H1 (cell line): ENCODE measurements around the gene MGRN1. TPM values are rescaled to one million over a fixed set of nuclear protein-coding genes. Genes with fewer than 3 reads are reported as not detected.

Experiments used
- ATF2 ChIP-seq: IDR thresholded peaks from 2 replicates; pipeline ENCODE4 v1.6.1; 2012; ENCODE audit warnings: low read length, inconsistent platforms
- CBX5 ChIP-seq: fragments of 300-800, 300-1000 bp; sonication (generic); IDR thresholded peaks from 2 replicates; pipeline ENCODE4 v1.7.1; 2016; ENCODE audit warnings: antibody characterized with exemption, low read length, low read depth
- GABPA ChIP-seq: IDR thresholded peaks from 2 replicates; pipeline ENCODE4 v1.6.1; 2011; ENCODE audit warnings: mild to moderate bottlenecking, low read length, moderate library complexity, borderline replicate concordance; ENCODE audit not compliant: insufficient read depth
- PHF8 ChIP-seq: fragments of 200-600 bp; sonication (generic); conservative IDR thresholded peaks from 2 replicates; pipeline ENCODE4 v1.7.1; 2012; ENCODE audit warnings: low read depth, mild to moderate bottlenecking, inconsistent platforms, low read length, moderate library complexity
- SRF ChIP-seq: IDR thresholded peaks from 2 replicates; pipeline ENCODE4 v1.6.1; 2011; ENCODE audit warnings: mild to moderate bottlenecking, low read depth, low read length, moderate library complexity
- polyA plus RNA-seq, 7 experiments: library from polyadenylated mRNA; depleted of rRNA in 3 of 7; stranded (reverse) in 5 of 7; unstranded in 2 of 7; fragments of >200 nt in 5 of 7; fragments of 200-250 nt in 2 of 7; gene quantifications; 1 replicate in 5 of 7; 2 replicates in 1 of 7; 4 replicates in 1 of 7; pipeline versions ENCODE4 v1.2.1 to v1.2.3, GENCODE V29; 2011 to 2013; ENCODE audit warnings: missing spikeins in 2 of 7, mixed read lengths in 2 of 7
- total RNA-seq: library from RNA; stranded (reverse); fragmentation: NEBNext Ultra II Directional; extraction: Animal tissue kit (Norgen Biotek cat#: 25700); gene quantifications from 2 replicates; pipeline ENCODE4 v1.2.1, GENCODE V29; 2021

Gene MGRN1
- total and polyA plus RNA-seq, 2 of the 8 experiments (the other 6 are each of a cell fraction or from before 2014, with no cell fraction given), result 15.0 to 82.3 TPM

- TF ChIP-seq GABPA (no peak), PHF8 (no peak), SRF (no peak), CBX5 (no peak), ATF2 (no peak)
These were observed 25.3 kb downstream of the MGRN1 start (continued) for GRCh38 chr16:4649744-4650442.
